ENCODE results near the gene EIF2A. TPM values are rescaled to one million over a fixed set of nuclear protein-coding genes. Genes with fewer than 3 reads are reported as not detected.

EIF2A gene
- total RNA-seq, 2 experiments from 2014 or later, result 85.6 to 105 TPM

- H3K4me2 ChIP-seq (ENCODE audit: low read length), result no peak overlapping the region
- peaks cover 95% of the 10 kb centered on the region for H3K36me3 ChIP-seq (ENCODE audit: insufficient read depth, low read length)
- 0 out of 2 replicates have a peak, but pooled peaks cover 3% of the 10 kb centered on the region for H4K20me1 ChIP-seq (ENCODE audit: insufficient read depth, low read length)
- no peaks in the 10 kb centered on the region for H3K4me1 ChIP-seq (ENCODE audit: insufficient read depth, low read length, poor library complexity, severe bottlenecking)
- no TSS peak for BruUV-seq (replicated peaks)
- H3K9me2 ChIP-seq (ENCODE audit: insufficient read depth, low read length), result no peaks in the 10 kb centered on the region
- H3K9me3 ChIP-seq (ENCODE audit: low read length), result no peaks in the 10 kb centered on the region
- POLR2A ChIA-PET, result no interaction called here
- no peak overlapping the region for H2AFZ ChIP-seq (ENCODE audit: low read length)
- no peak overlapping the region for H3K4me3 ChIP-seq (ENCODE audit: low read depth, low read length, poor library complexity, severe bottlenecking)
- no peak for DNase-seq (ENCODE audit: low spot score)
- CTCF ChIA-PET (ENCODE audit: unreplicated experiment), result no interaction called here
- intact Hi-C loops (cut with micrococcal nuclease; ENCODE audit: unreplicated experiment), result no loop called here
- TF ChIP-seq CTCF (conservative IDR thresholded peaks at IDR 0.05; ENCODE audit: low read length), result no peak
- no peak for TF ChIP-seq EZH2phosphoT487 (IDR thresholded peaks at IDR 0.05; ENCODE audit: borderline replicate concordance, low read depth, low read length)
- H3K27ac ChIP-seq (ENCODE audit: low read depth, low read length, poor library complexity, severe bottlenecking), result no peak overlapping the region
- peaks cover 18% of the 10 kb centered on the region; the same call in 1 of the 2 replicates for H3K79me2 ChIP-seq (ENCODE audit: insufficient read depth, low read depth, low read length)
These were observed 34.6 kb downstream of the EIF2A start for GRCh38 chr3:150581174-150581573.

- Histone ChIP-seq H3K9me3 (ENCODE audit: low read length) (no peaks in the 10 kb centered on the region), H3K4me2 (ENCODE audit: low read length) (no peak overlapping the region), H3K79me2 (ENCODE audit: insufficient read depth, low read depth, low read length) (peaks cover 22% of the 10 kb centered on the region; the same call in 1 of the 2 replicates), H3K9me2 (ENCODE audit: insufficient read depth, low read length) (no peaks in the 10 kb centered on the region), H3K4me1 (ENCODE audit: insufficient read depth, low read length, poor library complexity, severe bottlenecking) (no peaks in the 10 kb centered on the region), H4K20me1 (ENCODE audit: insufficient read depth, low read length) (peaks cover 7% of the 10 kb centered on the region; the same call in 1 of the 2 replicates), H3K36me3 (ENCODE audit: insufficient read depth, low read length) (peaks cover 90% of the 10 kb centered on the region), H3K4me3 (ENCODE audit: low read depth, low read length, poor library complexity, severe bottlenecking) (no peak overlapping the region), H3K27ac (ENCODE audit: low read depth, low read length, poor library complexity, severe bottlenecking) (no peak overlapping the region), H2AFZ (ENCODE audit: low read length) (no peak overlapping the region)
- CTCF ChIA-PET (ENCODE audit: unreplicated experiment), result no interaction called here
- POLR2A ChIA-PET, result interaction anchor here (0.7 kb wide), 1 partner anchor 33 kb away, joined by 3 read pairs; no protein-coding TSS in a partner anchor
- intact Hi-C loops (cut with micrococcal nuclease; ENCODE audit: unreplicated experiment), result no loop called here
- no TSS peak for BruUV-seq (replicated peaks)
- no peak for TF ChIP-seq CTCF (conservative IDR thresholded peaks at IDR 0.05; ENCODE audit: low read length)
- no peak for TF ChIP-seq EZH2phosphoT487 (IDR thresholded peaks at IDR 0.05; ENCODE audit: borderline replicate concordance, low read depth, low read length)
- DNase-seq (ENCODE audit: low spot score), result no peak
These were observed 36.0 kb downstream of the EIF2A start for GRCh38 chr3:150582620-150583019.

- Histone ChIP-seq H3K79me2 (ENCODE audit: insufficient read depth, low read depth, low read length) (peaks cover 18% of the 10 kb centered on the region; the same call in 1 of the 2 replicates), H3K4me1 (ENCODE audit: insufficient read depth, low read length, poor library complexity, severe bottlenecking) (no peaks in the 10 kb centered on the region), H3K9me3 (ENCODE audit: low read length) (no peaks in the 10 kb centered on the region), H3K4me2 (ENCODE audit: low read length) (no peak overlapping the region), H3K27ac (ENCODE audit: low read depth, low read length, poor library complexity, severe bottlenecking) (no peak overlapping the region), H3K4me3 (ENCODE audit: low read depth, low read length, poor library complexity, severe bottlenecking) (no peak overlapping the region), H3K9me2 (ENCODE audit: insufficient read depth, low read length) (no peaks in the 10 kb centered on the region), H2AFZ (ENCODE audit: low read length) (no peak overlapping the region), H3K36me3 (ENCODE audit: insufficient read depth, low read length) (peaks cover 86% of the 10 kb centered on the region), H4K20me1 (ENCODE audit: insufficient read depth, low read length) (peaks cover 4% of the 10 kb centered on the region; the same call in 1 of the 2 replicates)
- BruUV-seq (replicated peaks), result no TSS peak
- intact Hi-C loops (cut with micrococcal nuclease; ENCODE audit: unreplicated experiment), result no loop called here
- CTCF ChIA-PET (ENCODE audit: unreplicated experiment), result no interaction called here
- no peak for TF ChIP-seq EZH2phosphoT487 (IDR thresholded peaks at IDR 0.05; ENCODE audit: borderline replicate concordance, low read depth, low read length)
- no peak for TF ChIP-seq CTCF (conservative IDR thresholded peaks at IDR 0.05; ENCODE audit: low read length)
- POLR2A ChIA-PET, result interaction anchor here (0.7 to 2.5 kb wide), 5 partner anchors 9 to 33 kb away, joined by 3 to 7 read pairs (median 4); partner anchors contain the start of gene SELENOT
- no peak for DNase-seq (ENCODE audit: low spot score)
These were observed 36.4 kb downstream of the EIF2A start for GRCh38 chr3:150583028-150583427.

Measured in OCI-LY7 (cell line).